ENCODE data around the gene CNTROB. TPM values are rescaled to one million over a fixed set of nuclear protein-coding genes. Genes with fewer than 3 reads are reported as not detected.

CNTROB gene
- total RNA-seq, 2 donors from 2014 or later, result 11.2 to 42.9 TPM

DNA sequence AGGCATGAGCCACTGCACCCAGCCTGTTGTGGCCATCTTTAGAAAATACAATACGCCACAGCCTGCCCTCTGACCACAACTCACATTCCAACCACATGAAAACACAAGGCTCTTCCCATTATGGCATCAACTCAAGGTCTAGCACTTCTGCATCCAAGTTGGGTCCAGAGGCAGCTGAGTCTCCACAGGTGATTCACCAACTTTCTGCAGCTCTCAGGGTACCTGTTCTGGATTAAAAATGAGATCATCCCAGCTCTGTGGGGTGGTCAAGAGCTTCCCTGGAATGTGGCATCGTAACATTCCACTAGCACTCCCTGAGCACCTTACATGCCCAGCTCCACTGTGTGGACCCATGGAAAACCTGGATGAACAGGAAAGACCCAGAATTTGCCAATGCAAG lies 60.5 kb downstream of the CNTROB start:
- no peak overlapping the region for H3K27ac ChIP-seq
- DNase-seq (ENCODE audit: low spot score) (no peak), ATAC-seq (ENCODE audit: insufficient number of reproducible peaks, low FRiP score, low read depth) (no peak)
- no peaks in the 10 kb centered on the region for H3K27me3 ChIP-seq (replicated peaks; ENCODE audit: insufficient read depth)
- H3K36me3 ChIP-seq, result no peaks in the 10 kb centered on the region
- peaks cover 0 to 10% of the 10 kb centered on the region in 2 donors for H3K4me1 ChIP-seq (ENCODE audit: control insufficient read depth in 1 of 2, low read depth in 2 of 2)
- H3K4me3 ChIP-seq, result no peak overlapping the region
- TF ChIP-seq, protein P1, sequence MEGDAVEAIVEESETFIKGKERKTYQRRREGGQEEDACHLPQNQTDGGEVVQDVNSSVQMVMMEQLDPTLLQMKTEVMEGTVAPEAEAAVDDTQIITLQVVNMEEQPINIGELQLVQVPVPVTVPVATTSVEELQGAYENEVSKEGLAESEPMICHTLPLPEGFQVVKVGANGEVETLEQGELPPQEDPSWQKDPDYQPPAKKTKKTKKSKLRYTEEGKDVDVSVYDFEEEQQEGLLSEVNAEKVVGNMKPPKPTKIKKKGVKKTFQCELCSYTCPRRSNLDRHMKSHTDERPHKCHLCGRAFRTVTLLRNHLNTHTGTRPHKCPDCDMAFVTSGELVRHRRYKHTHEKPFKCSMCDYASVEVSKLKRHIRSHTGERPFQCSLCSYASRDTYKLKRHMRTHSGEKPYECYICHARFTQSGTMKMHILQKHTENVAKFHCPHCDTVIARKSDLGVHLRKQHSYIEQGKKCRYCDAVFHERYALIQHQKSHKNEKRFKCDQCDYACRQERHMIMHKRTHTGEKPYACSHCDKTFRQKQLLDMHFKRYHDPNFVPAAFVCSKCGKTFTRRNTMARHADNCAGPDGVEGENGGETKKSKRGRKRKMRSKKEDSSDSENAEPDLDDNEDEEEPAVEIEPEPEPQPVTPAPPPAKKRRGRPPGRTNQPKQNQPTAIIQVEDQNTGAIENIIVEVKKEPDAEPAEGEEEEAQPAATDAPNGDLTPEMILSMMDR (IDR thresholded peaks at IDR 0.05), result no peak
- no peaks in the 10 kb centered on the region for H3K9me3 ChIP-seq

DNA sequence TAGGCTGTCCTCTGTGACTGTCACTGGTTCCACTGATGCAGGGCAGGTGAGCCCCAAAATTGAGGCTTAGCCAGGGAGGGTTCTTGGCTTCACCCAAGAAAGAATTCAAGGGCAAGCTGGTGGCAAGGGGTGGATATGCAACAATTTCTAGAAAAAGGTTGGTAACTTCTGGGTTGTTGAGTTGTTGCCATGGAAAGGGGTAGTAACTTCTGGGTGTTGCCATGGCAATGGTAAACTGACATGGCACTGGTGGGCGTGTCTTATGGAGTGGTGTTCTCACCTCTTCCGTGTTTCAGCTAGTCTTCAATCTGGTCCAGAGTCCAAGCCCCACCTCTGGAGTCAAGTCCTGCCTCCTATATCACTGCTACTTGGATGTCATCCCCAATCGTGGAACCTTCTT lies 60.9 kb downstream of the CNTROB start:
- Histone ChIP-seq H3K9me3 (no peaks in the 10 kb centered on the region), H3K27me3 (replicated peaks; ENCODE audit: insufficient read depth) (no peaks in the 10 kb centered on the region), H3K27ac (no peak overlapping the region), H3K36me3 (no peaks in the 10 kb centered on the region), H3K4me3 (no peak overlapping the region), H3K4me1 (ENCODE audit: control insufficient read depth in 1 of 2, low read depth in 2 of 2) (peaks cover 0 to 10% of the 10 kb centered on the region in 2 donors)
- ATAC-seq (ENCODE audit: insufficient number of reproducible peaks, low FRiP score, low read depth) (no peak), DNase-seq (ENCODE audit: low spot score) (no peak)
- TF ChIP-seq, protein P1 (IDR thresholded peaks at IDR 0.05), result no peak

DNA sequence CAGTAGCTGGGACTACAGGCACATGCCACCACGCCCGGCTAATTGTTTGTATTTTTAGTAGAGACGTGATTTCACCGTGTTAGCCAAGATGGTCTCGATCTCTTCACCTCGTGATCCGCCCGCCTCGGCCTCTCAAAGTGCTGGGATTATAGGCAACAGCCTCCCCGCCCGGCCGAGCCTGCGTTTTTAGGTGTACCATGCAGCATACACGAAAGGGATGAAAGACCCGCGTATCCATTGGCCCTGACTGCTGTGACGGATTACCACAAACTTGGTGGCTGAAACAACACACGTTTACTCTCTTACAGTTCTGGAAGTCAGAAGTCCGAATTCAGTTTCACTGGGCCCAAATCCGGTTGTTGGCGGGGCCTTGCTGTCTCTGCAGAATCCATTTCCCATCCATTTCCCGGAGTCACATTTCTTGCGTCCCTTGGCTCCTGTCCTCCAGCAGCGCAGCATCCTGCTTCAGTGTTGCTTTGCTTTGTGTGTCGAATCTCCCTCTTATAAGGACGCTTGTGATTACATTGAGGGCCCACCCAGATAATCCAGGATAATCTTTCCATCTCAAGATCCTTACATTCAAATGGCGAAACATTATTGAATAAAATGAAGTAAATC lies 62.1 kb downstream of the CNTROB start:
- no peak overlapping the region for H3K4me3 ChIP-seq
- H3K9me3 ChIP-seq, result no peaks in the 10 kb centered on the region
- H3K36me3 ChIP-seq, result no peaks in the 10 kb centered on the region
- DNase-seq (ENCODE audit: low spot score) (no peak), ATAC-seq (ENCODE audit: insufficient number of reproducible peaks, low FRiP score, low read depth) (no peak)
- H3K27me3 ChIP-seq (replicated peaks; ENCODE audit: insufficient read depth), result no peaks in the 10 kb centered on the region
- TF ChIP-seq, protein P1 (IDR thresholded peaks at IDR 0.05), result no peak
- H3K27ac ChIP-seq, result no peak overlapping the region
- peaks cover 0 to 10% of the 10 kb centered on the region in 2 donors for H3K4me1 ChIP-seq (ENCODE audit: control insufficient read depth in 1 of 2, low read depth in 2 of 2)

DNA sequence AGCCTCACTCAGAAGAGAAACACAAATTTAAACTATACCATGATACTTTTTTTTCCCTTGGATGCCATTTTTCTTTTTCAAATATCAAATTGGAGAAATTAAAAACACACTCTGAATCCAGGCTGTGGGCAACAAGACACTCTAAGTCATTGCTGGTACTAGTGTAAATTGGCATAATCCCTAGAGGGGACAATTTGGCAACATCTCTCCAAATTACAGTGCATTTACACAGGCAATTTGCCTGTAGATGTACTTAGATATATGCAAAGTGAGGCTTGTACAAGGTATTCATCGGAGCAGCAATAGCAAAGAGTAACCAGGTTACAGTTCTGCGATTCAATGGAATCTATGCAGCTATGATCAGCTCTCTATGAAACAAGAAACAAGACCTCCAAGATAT lies 63.7 kb downstream of the CNTROB start:
- DNase-seq (ENCODE audit: low spot score) (no peak), ATAC-seq (ENCODE audit: insufficient number of reproducible peaks, low FRiP score, low read depth) (no peak)
- Histone ChIP-seq H3K9me3 (no peaks in the 10 kb centered on the region), H3K36me3 (no peaks in the 10 kb centered on the region), H3K27ac (no peak overlapping the region), H3K4me1 (ENCODE audit: control insufficient read depth in 1 of 2, low read depth in 2 of 2) (peaks cover 0 to under 1% of the 10 kb centered on the region in 2 donors), H3K4me3 (no peak overlapping the region), H3K27me3 (replicated peaks; ENCODE audit: insufficient read depth) (peaks cover 1% of the 10 kb centered on the region)
- TF ChIP-seq, protein P1 (IDR thresholded peaks at IDR 0.05), result no peak

DNA sequence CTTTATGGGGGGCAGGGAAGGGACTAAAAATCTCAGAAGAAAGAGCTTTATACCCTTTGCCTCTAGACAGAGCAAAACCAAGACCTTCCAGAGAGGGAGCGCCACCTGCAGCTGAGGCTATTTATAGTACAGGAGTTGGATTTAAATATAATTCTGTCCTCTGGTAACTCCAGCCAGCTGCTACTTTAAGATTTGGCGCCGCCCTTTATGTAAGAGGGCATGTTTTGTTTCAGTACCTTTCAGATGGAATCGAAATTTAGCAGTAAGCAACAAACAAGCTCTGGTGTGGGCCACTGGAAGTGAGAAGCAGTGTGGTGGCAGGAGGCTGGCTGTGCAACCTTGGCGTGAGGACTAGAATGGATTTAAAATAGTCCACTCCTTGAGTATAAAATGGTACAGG lies 65.2 kb downstream of the CNTROB start:
- Histone ChIP-seq H3K4me3 (no peak overlapping the region), H3K27me3 (replicated peaks; ENCODE audit: insufficient read depth) (peaks cover 6% of the 10 kb centered on the region)
- DNase-seq (ENCODE audit: low spot score), result no peak

More for the DNA sequence above, 65.2 kb downstream of the CNTROB start:
- Histone ChIP-seq H3K36me3 (no peaks in the 10 kb centered on the region), H3K9me3 (no peaks in the 10 kb centered on the region), H3K27ac (no peak overlapping the region), H3K4me1 (ENCODE audit: control insufficient read depth in 1 of 2, low read depth in 2 of 2) (peaks cover 0 to 3% of the 10 kb centered on the region in 2 donors)
- TF ChIP-seq, protein P1 (IDR thresholded peaks at IDR 0.05), result no peak
- no peak for ATAC-seq (ENCODE audit: insufficient number of reproducible peaks, low FRiP score, low read depth)

Other genes starting within 250 kb of the CNTROB start
- gene TP53, start 244.7 kb upstream of the CNTROB start, total RNA-seq, result 10 to 100 TPM; 16.8 to 23.7 TPM
- gene WRAP53, start 243.7 kb upstream of the CNTROB start, total RNA-seq, result 1 to 10 TPM; 2.9 to 3.4 TPM
- not detected for gene EFNB3, start 227.0 kb upstream of the CNTROB start, total RNA-seq
- under 1 TPM in 1 of 2 donors, not detected in 1; under 0.01 TPM for gene DNAH2, start 214.5 kb upstream of the CNTROB start, total RNA-seq
- 10 to 100 TPM in 1 of 2 donors, 1 to 10 TPM in 1; 9.5 to 35.8 TPM for gene KDM6B, start 98.0 kb upstream of the CNTROB start, total RNA-seq
- 10 to 100 TPM in 1 of 2 donors, 1 to 10 TPM in 1; 4.1 to 21.9 TPM for gene TMEM88, start 77.1 kb upstream of the CNTROB start, total RNA-seq
- 10 to 100 TPM; 49.5 to 62.7 TPM for gene NAA38, start 74.6 kb upstream of the CNTROB start, total RNA-seq
- 1 to 10 TPM; 3.8 to 8.9 TPM for gene CYB5D1, start 74.2 kb upstream of the CNTROB start, total RNA-seq
- gene CHD3, start 43.4 kb upstream of the CNTROB start, total RNA-seq, result 100 to 1,000 TPM in 1 of 2 donors, 10 to 100 TPM in 1; 80.6 to 171 TPM
- gene RNF227, start 15.9 kb upstream of the CNTROB start, total RNA-seq, result 1 to 10 TPM; 3.3 to 5.4 TPM
- not detected for gene KCNAB3, start 2.4 kb upstream of the CNTROB start, total RNA-seq
- 10 to 100 TPM; 14.6 to 36.1 TPM for gene TRAPPC1, start 260 bp upstream of the CNTROB start, total RNA-seq
- not detected for gene GUCY2D, start 70.4 kb downstream of the CNTROB start, total RNA-seq
- 1 to 10 TPM in 1 of 2 donors, under 1 TPM in 1; 0.85 to 8.3 TPM for gene ALOX15B, start 106.9 kb downstream of the CNTROB start, total RNA-seq
- gene ALOX12B, start 155.5 kb downstream of the CNTROB start, total RNA-seq, result not detected
- not detected for gene ALOXE3, start 186.3 kb downstream of the CNTROB start, total RNA-seq
- gene HES7, start 191.9 kb downstream of the CNTROB start, total RNA-seq, result not detected
- 100 to 1,000 TPM; 175 to 292 TPM for gene PER1, start 220.2 kb downstream of the CNTROB start, total RNA-seq
- 10 to 100 TPM; 36.0 to 50.3 TPM for gene VAMP2, start 230.7 kb downstream of the CNTROB start, total RNA-seq
- 10 to 100 TPM in 1 of 2 donors, 1 to 10 TPM in 1; 8.4 to 32.1 TPM for gene TMEM107, start 244.2 kb downstream of the CNTROB start, total RNA-seq